SK-N-SH (cell line): ENCODE measurements around the gene RPS27A. TPM values are rescaled to one million over a fixed set of nuclear protein-coding genes. Genes with fewer than 3 reads are reported as not detected.

Experiments used
- CTCF ChIA-PET: fragments of 300-600, 350-600 bp; formaldehyde crosslinking; extraction: SDS; loops from one replicate; lab custom pipeline; 2021; lab: Yijun Ruan, JAX
- POLR2A ChIA-PET: fragments of 350-600 bp; sonication (Branson Sonifier 250); formaldehyde crosslinking; extraction: SDS; loops from one replicate; lab custom pipeline; 2020; ENCODE audit warnings: antibody characterized with exemption, inconsistent platforms; lab: Yijun Ruan, JAX
- DNase-seq: peaks from one replicate; pipeline ENCODE4 v3.0.0; 2012
- H2AFZ ChIP-seq: fragments of 200-600 bp; sonication (generic); 2 replicates; pipeline ENCODE4 v1.8.1; 2016; ENCODE audit warnings: antibody characterized with exemption, mild to moderate bottlenecking, low read depth
- H3F3A ChIP-seq: fragments of 200-600 bp; sonication (generic); replicated peaks from 2 replicates; pipeline ENCODE3; 2016; ENCODE audit warnings: antibody characterized with exemption, mild to moderate bottlenecking; ENCODE audit not compliant: insufficient read depth
- H3K27ac ChIP-seq, 2 experiments: fragments of 200-500 bp in 1 of 2; fragments of 200-600 bp in 1 of 2; sonication (Bioruptor generic) in 1 of 2; sonication (generic), shearing (Covaris generic) in 1 of 2; 2 replicates each; pipeline versions ENCODE4 v1.5.1 to v1.6.1; 2014 to 2016; ENCODE audit warnings: low read depth in 2 of 2, inconsistent platforms in 1 of 2, low read length in 1 of 2, mild to moderate bottlenecking in 1 of 2, mixed read lengths in 1 of 2
- H3K27me3 ChIP-seq: fragments of 200-600 bp; sonication (generic), shearing (Covaris generic); 2 replicates; pipeline ENCODE4 v1.6.1; 2016; ENCODE audit warnings: mixed run types; ENCODE audit not compliant: insufficient read depth
- H3K36me3 ChIP-seq, 2 experiments: fragments of 200-500 bp in 1 of 2; fragments of 200-600 bp in 1 of 2; sonication (Bioruptor generic) in 1 of 2; sonication (generic) in 1 of 2; replicated peaks in 1 of 2; 2 replicates each; pipeline versions ENCODE3 to v1.5.1; 2014 to 2016; ENCODE audit warnings: low read length in 1 of 2, mild to moderate bottlenecking in 1 of 2; ENCODE audit not compliant: insufficient read depth in 2 of 2, control insufficient read depth in 1 of 2
- H3K4me1 ChIP-seq, 2 experiments: fragments of 200-500 bp in 1 of 2; fragments of 200-600 bp in 1 of 2; sonication (Bioruptor generic) in 1 of 2; sonication (generic), shearing (Covaris generic) in 1 of 2; 2 replicates each; pipeline versions ENCODE4 v1.5.1 to v1.6.1; 2014 to 2016; ENCODE audit warnings: low read depth in 1 of 2, low read length in 1 of 2, mixed run types in 1 of 2; ENCODE audit not compliant: insufficient read depth in 2 of 2, control insufficient read depth in 1 of 2
- H3K4me2 ChIP-seq: fragments of 200-600 bp; sonication (generic), shearing (Covaris generic); 2 replicates; pipeline ENCODE4 v1.6.1; 2017; ENCODE audit warnings: mixed run types
- H3K4me3 ChIP-seq, 2 experiments: fragments of 200-500 bp in 1 of 2; fragments of 200-600 bp in 1 of 2; sonication (Bioruptor generic) in 1 of 2; sonication (generic), shearing (Covaris generic) in 1 of 2; 2 replicates each; pipeline versions ENCODE4 v1.5.1 to v1.8.1; 2014 to 2016; ENCODE audit warnings: low read depth in 2 of 2, inconsistent platforms in 1 of 2, low read length in 1 of 2, mild to moderate bottlenecking in 1 of 2, mixed read lengths in 1 of 2, moderate library complexity in 1 of 2
- H3K79me2 ChIP-seq: fragments of 200-600 bp; sonication (generic); 2 replicates; pipeline ENCODE4 v1.8.1; 2017; ENCODE audit warnings: mild to moderate bottlenecking; ENCODE audit not compliant: insufficient read depth
- H3K9ac ChIP-seq: fragments of 200-600 bp; sonication (generic); 2 replicates; pipeline ENCODE4 v1.6.1; 2017; ENCODE audit warnings: mixed run types
- H3K9me2 ChIP-seq: fragments of 200-600 bp; sonication (generic); 2 replicates; pipeline ENCODE4 v1.6.1; 2017; ENCODE audit warnings: mixed run types
- H3K9me3 ChIP-seq: fragments of 200-600 bp; sonication (generic); 2 replicates; pipeline ENCODE4 v1.6.1; 2017; ENCODE audit warnings: mixed run types, mild to moderate bottlenecking, moderate library complexity
- H4K20me1 ChIP-seq: fragments of 200-600 bp; sonication (generic); 2 replicates; pipeline ENCODE4 v1.6.1; 2017; ENCODE audit warnings: mild to moderate bottlenecking, mixed run types; ENCODE audit not compliant: insufficient read depth
- CTCF ChIP-seq: fragments of 200-600 bp; sonication (generic); IDR thresholded peaks from 2 replicates; pipeline ENCODE4 v1.6.1; 2017; ENCODE audit warnings: antibody characterized with exemption, mild to moderate bottlenecking, moderate library complexity
- FOSL2 ChIP-seq: IDR thresholded peaks from 2 replicates; pipeline ENCODE4 v1.4.0; 2012; ENCODE audit warnings: low read depth, mild to moderate bottlenecking, moderate library complexity, borderline replicate concordance
- GATA2 ChIP-seq: sonication (generic); formaldehyde crosslinking; IDR thresholded peaks from 2 replicates; pipeline ENCODE4 v1.5.0; 2020; ENCODE audit warnings: mild to moderate bottlenecking, missing genetic modification reagents
- IRF3 ChIP-seq: fragments of 150-350 bp; IDR thresholded peaks from 2 replicates; pipeline ENCODE4 v1.6.1; 2016; ENCODE audit warnings: mild to moderate bottlenecking, low read depth, low read length
- MAX ChIP-seq: IDR thresholded peaks from 2 replicates; pipeline ENCODE4 v1.4.0; 2012; ENCODE audit warnings: low read depth
- MEF2A ChIP-seq: IDR thresholded peaks from 2 replicates; pipeline ENCODE4 v1.4.0; 2012; ENCODE audit warnings: low read depth, borderline replicate concordance
- MXI1 ChIP-seq: IDR thresholded peaks from 2 replicates; pipeline ENCODE4 v1.6.1; 2012; ENCODE audit warnings: mild to moderate bottlenecking, low read depth, low read length, improper control_type of control experiment
- NFIC ChIP-seq: IDR thresholded peaks from 2 replicates; pipeline ENCODE4 v1.4.0; 2012; ENCODE audit warnings: borderline replicate concordance
- NRF1 ChIP-seq: IDR thresholded peaks from 2 replicates; pipeline ENCODE4 v1.6.1; 2012; ENCODE audit warnings: low read depth, mild to moderate bottlenecking, low read length
- POLR2AphosphoS5 ChIP-seq: IDR thresholded peaks from 2 replicates; pipeline ENCODE4 v1.6.1; 2012; ENCODE audit warnings: low read depth, low read length
- RCOR1 ChIP-seq: fragments of 150-350 bp; IDR thresholded peaks from 2 replicates; pipeline ENCODE4 v1.6.1; 2017; ENCODE audit warnings: antibody characterized with exemption, low read length
- SIN3A ChIP-seq: IDR thresholded peaks from 2 replicates; pipeline ENCODE4 v1.6.1; 2012; ENCODE audit warnings: low read depth, mild to moderate bottlenecking, low read length, moderate library complexity, borderline replicate concordance
- TCF12 ChIP-seq: IDR thresholded peaks from 2 replicates; pipeline ENCODE4 v1.4.0; 2012
- USF1 ChIP-seq: IDR thresholded peaks from 2 replicates; pipeline ENCODE4 v1.4.0; 2012; ENCODE audit warnings: low read depth, borderline replicate concordance
- USF2 ChIP-seq: fragments of 150-350 bp; IDR thresholded peaks from 2 replicates; pipeline ENCODE4 v1.6.1; 2017; ENCODE audit warnings: antibody characterized with exemption, low read length, low read depth, borderline replicate concordance
- YY1 ChIP-seq: IDR thresholded peaks from 2 replicates; pipeline ENCODE4 v1.4.0; 2012; ENCODE audit warnings: low read depth, mild to moderate bottlenecking
- WGBS: methylation state at CpG from one replicate; pipeline ENCODE4 v1.1.6; 2017; ENCODE audit warnings: low lambda C conversion rate; 5-methylcytosine and 5-hydroxymethylcytosine counted together
- polyA plus RNA-seq, 3 experiments: library from polyadenylated mRNA; depleted of rRNA; stranded (reverse); fragments of >200 nt; gene quantifications; 2 replicates each; pipeline ENCODE4 v1.2.3, GENCODE V29; 2012

RPS27A gene
- polyA plus RNA-seq, 1 of the 3 experiments (the other 2 are of a cell fraction) = 1,777 TPM

- TF ChIP-seq USF2 (no peak), IRF3 (no peak), TCF12 (no peak), POLR2AphosphoS5 (no peak), USF1 (no peak)
These were observed 8.3 kb upstream of the RPS27A start (continued) for GRCh38 chr2:55223958-55224760.

GRCh38 chr2:55224761-55225261 lies 7.7 kb upstream of the RPS27A start:
- no peaks in the 10 kb centered on the region for H3K9me3 ChIP-seq
- no peaks in the 10 kb centered on the region for H4K20me1 ChIP-seq
- no peak overlapping the region for H3K4me2 ChIP-seq
- TF ChIP-seq POLR2AphosphoS5 = no peak
- no peak for TF ChIP-seq MEF2A
- TF ChIP-seq FOSL2 = no peak
- TF ChIP-seq MXI1 = no peak
- no peak for TF ChIP-seq GATA2 (CRISPR knock-in tag)
- TF ChIP-seq IRF3 = no peak
- TF ChIP-seq SIN3A = no peak
- TF ChIP-seq NFIC = no peak
- no peak for TF ChIP-seq RCOR1
- TF ChIP-seq MAX = no peak
- TF ChIP-seq NRF1 = no peak
- no peak for TF ChIP-seq YY1
- TF ChIP-seq CTCF = no peak
- TF ChIP-seq, all 33 proteins: peak for 0
- no peak overlapping the region for H3K9ac ChIP-seq
- DNase-seq = peak; percentile 31
- no peak overlapping the region for H3K4me3 ChIP-seq
- 87% methylated on average over 9 of the region's 19 CpGs for WGBS
- H3K4me1 ChIP-seq = peaks cover 0 to 3% of the 10 kb centered on the region in 2 experiments; a peak in 1 of 4 replicates
- no peak overlapping the region for H2AFZ ChIP-seq
- H3K79me2 ChIP-seq = peaks cover 21% of the 10 kb centered on the region; the same call in 1 of the 2 replicates
- CTCF ChIA-PET = interaction anchor here (0.9 to 1.0 kb wide), 2 partner anchors 301 to 386 kb away, joined by 3 read pairs; no protein-coding TSS in a partner anchor
- H3F3A ChIP-seq = peaks cover 7% of the 10 kb centered on the region
- no peak overlapping the region for H3K27ac ChIP-seq
- peaks cover 10 to 19% of the 10 kb centered on the region in 2 experiments for H3K36me3 ChIP-seq
- no peaks in the 10 kb centered on the region for H3K9me2 ChIP-seq
- POLR2A ChIA-PET = interaction anchor here (1.3 kb wide), 1 partner anchor 174 kb away, joined by 3 read pairs; the partner anchor contains the start of gene RTN4
- no peaks in the 10 kb centered on the region for H3K27me3 ChIP-seq
